Measurements from ENCODE around the gene CEACAM20.
"Not testable (repeated sequence)": the region's sequence is repeated elsewhere in the genome, so short reads cannot be mapped to it uniquely, and the experiment has no call there.

CEACAM20 gene

DNA sequence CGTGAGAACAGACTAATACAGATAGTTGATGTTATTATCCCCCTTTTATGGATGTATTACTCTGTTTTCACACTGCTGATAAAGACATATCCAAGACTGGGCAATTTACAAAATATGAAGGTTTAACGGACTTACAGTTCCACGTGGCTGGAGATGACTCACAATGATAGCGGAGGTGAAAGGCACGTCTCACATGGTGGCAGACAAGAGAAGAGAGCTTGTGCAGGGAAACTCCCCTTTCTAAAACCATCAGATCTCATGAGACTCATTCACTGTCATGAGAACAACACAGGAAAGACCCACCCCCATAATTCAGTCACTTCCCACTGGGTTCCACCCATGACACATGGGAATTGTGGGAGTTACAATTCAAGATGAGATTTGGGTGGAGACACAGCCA is 60.7 kb downstream of the CEACAM20 start:
- not testable (repeated sequence) for DNase-seq

DNA sequence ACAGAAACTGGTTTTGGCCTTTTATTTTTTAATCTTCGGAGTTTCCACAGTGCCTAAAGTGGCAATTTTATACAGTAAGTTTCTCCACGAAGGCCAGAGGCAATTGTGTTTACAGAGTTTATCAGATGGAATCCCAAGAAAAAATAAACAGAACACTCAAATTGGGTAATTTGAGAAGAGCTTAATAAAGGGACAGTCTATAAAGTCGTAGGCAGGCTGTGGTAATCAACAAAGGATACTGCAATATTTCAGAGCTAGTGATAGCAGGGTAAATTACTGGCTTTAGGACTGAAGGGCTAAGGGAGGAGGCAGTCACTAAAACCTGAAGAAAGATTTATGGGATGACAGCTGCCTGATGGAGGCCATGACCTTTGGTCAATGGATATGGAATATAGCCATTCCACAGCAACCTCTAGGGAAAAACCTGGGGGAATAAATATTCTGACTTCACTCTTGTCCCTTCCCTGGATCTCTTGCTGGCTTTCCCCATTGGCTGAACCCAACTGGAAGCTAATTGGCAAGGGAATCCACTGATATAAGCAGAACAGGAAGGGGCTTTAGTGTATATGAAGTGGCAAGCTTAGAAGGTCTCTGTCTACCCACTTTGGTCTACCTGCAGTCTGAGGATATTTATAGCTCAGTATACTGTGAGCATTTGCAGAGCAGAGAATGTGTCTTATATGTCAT is 66.7 kb downstream of the CEACAM20 start:
- not testable (repeated sequence) for DNase-seq
